ENCODE data around the gene MERTK.
A peak's percentile ranks its signal among the peaks of the same experiment; 100 is the strongest.
"Not testable (repeated sequence)": the region's sequence is repeated elsewhere in the genome, so short reads cannot be mapped to it uniquely, and the experiment has no call there.

Gene MERTK

GRCh38 chr2:111897924-111898702 is at the start of gene MERTK:
MERTK (plus strand) TSS chr2:111898607; CDS start chr2:111898736, 129 bp downstream.
- peak; percentile 73 for DNase-seq (ENCODE audit: insufficient read length, low spot score)
- TF ChIP-seq, protein P1, sequence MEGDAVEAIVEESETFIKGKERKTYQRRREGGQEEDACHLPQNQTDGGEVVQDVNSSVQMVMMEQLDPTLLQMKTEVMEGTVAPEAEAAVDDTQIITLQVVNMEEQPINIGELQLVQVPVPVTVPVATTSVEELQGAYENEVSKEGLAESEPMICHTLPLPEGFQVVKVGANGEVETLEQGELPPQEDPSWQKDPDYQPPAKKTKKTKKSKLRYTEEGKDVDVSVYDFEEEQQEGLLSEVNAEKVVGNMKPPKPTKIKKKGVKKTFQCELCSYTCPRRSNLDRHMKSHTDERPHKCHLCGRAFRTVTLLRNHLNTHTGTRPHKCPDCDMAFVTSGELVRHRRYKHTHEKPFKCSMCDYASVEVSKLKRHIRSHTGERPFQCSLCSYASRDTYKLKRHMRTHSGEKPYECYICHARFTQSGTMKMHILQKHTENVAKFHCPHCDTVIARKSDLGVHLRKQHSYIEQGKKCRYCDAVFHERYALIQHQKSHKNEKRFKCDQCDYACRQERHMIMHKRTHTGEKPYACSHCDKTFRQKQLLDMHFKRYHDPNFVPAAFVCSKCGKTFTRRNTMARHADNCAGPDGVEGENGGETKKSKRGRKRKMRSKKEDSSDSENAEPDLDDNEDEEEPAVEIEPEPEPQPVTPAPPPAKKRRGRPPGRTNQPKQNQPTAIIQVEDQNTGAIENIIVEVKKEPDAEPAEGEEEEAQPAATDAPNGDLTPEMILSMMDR (IDR thresholded peaks at IDR 0.05; ENCODE audit: insufficient read depth, missing control alignments), result peak; percentile 34
- FAIRE-seq, result no peak

DNA sequence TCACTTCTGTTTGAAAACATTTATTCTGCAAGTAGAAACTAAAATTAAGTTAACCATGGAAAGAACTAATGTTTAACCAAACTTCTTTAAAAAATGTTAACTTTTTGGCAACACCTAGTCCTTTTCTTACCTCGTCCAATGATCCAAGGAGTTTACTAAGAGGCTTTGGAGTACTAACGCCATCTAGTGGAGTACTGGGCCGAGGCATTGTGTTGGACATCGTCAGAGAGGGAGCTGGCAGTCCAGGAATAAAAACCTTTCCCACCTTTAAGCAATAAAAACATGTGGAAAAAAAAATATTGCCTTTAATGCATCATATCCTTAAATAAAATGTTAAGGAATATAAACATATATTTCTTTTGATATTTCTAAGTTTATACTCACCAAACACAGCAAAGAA is 47.8 kb upstream of the MERTK start:
- FAIRE-seq; DNase-seq (ENCODE audit: insufficient read length, low spot score): not testable (repeated sequence)
- TF ChIP-seq, protein P1 (IDR thresholded peaks at IDR 0.05; ENCODE audit: insufficient read depth, missing control alignments), result peak; percentile 34

GRCh38 chr2:111852544-111852943 is 45.9 kb upstream of the MERTK start:
- not testable (repeated sequence) for FAIRE-seq; DNase-seq (ENCODE audit: insufficient read length, low spot score)

GRCh38 chr2:111860005-111860404 is 38.4 kb upstream of the MERTK start:
- not testable (repeated sequence) for DNase-seq (ENCODE audit: insufficient read length, low spot score); FAIRE-seq

- not testable (repeated sequence) for DNase-seq (ENCODE audit: insufficient read length, low spot score); FAIRE-seq
These were observed 33.3 kb upstream of the MERTK start for GRCh38 chr2:111865124-111865523.

DNA sequence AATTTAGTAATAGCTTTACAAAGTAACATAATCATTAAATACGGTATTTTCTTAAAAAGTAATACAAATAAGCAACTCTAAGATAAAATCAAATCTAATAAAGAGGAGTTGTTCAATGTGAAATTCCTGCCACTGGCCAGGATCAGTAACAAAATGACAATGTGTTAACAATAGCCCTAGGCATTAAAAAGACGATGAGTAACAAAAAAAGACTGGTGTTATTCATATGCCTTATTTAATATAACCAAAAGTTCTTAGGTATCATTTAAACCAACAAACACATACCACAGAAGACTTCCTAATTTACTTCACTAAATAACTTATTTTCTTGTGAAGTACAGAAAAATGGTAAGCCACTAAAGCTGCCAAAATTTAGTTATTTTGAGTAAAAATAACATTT is 25.6 kb upstream of the MERTK start:
- not testable (repeated sequence) for DNase-seq (ENCODE audit: insufficient read length, low spot score)
- FAIRE-seq, result peak; percentile 86

DNA sequence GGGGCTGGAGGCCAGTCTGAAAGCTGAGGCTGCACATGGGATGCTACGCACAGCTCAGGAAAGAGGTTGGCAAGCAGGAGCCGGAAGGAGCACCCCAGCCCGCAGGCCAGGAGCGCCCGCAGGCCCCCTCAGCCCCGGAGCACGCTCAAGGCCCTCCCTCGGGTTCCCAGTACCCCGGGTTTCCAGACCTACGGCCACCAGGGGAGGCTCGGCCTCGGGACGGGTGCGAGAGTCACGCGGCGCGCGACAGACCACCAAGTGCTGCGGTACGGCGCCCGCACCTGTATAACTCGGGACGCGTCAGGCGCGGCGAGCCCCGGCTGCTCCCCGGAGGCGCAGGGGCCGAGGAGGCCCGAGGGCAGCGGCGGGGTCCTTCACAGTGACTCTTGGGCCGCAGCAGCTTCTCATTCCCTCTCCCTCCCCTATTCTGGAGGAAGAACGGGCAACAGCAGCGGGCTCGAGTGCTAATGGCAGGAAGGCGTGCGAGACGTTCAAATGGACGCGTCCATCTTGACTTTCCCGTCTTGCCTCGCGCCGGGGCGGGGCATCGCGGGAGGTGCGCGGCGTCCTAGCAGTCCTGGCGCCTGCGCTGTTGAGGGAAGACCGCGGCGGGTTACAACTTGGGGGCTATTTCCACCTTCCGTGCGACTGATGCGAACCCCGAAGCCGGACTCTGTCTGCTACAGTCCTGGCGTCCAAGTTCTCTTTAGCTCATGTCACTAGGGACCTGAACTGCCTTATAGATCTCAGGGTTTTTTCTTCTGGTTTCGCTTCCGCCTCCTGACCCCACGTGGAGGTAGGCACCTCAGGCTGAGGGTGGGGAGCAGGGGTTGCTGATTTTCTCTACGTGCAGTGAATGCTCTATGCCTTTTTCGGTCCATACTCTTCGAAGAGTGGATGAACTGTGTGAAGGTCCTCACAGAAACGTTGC is 14.5 kb upstream of the MERTK start, which contains the start of gene ANAPC1:
Gene ANAPC1 (minus strand): TSS at position 533 of the 931 bp plus-strand sequence. CDS start 3,368 bp downstream, outside the sequence.
- TF ChIP-seq, protein P1 (IDR thresholded peaks at IDR 0.05; ENCODE audit: insufficient read depth, missing control alignments), result no peak
- FAIRE-seq (no peak), DNase-seq (ENCODE audit: insufficient read length, low spot score) (peak; percentile 51)

- TF ChIP-seq, protein P1 (IDR thresholded peaks at IDR 0.05; ENCODE audit: insufficient read depth, missing control alignments), result no peak
- DNase-seq (ENCODE audit: insufficient read length, low spot score) (no peak), FAIRE-seq (no peak)
These were observed 13.8 kb upstream of the MERTK start for GRCh38 chr2:111884592-111884964.

DNA sequence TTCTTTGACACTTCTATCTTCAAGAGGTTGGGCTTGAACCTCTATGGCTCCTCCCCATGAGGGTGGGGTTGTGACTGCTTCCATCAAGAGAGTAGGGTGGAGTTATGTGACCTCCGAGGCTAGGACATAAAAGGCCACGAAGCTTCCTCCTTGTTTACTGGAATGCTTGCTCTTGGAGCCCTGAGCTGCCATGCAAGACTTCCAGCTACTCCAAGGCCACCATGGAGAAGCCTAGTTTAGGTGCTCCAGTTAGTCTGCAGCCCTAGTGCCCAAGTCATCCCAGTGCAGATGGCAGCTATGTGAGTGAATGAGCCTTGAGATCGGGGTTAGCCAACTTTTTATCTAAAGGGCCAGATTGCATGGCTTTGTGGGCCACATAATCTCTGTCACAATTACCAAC is 2.4 kb upstream of the MERTK start:
- DNase-seq (ENCODE audit: insufficient read length, low spot score) (no peak), FAIRE-seq (no peak)
- TF ChIP-seq, protein P1 (IDR thresholded peaks at IDR 0.05; ENCODE audit: insufficient read depth, missing control alignments), result no peak

Data from D721Med (cell line).